ENCODE measurements around the gene FAM181B. TPM values are rescaled to one million over a fixed set of nuclear protein-coding genes. Genes with fewer than 3 reads are reported as not detected.

Gene FAM181B
- polyA plus RNA-seq, 1 of the 3 experiments (the other 2 are of a cell fraction): 0.02 TPM

- TF ChIP-seq, protein P1, sequence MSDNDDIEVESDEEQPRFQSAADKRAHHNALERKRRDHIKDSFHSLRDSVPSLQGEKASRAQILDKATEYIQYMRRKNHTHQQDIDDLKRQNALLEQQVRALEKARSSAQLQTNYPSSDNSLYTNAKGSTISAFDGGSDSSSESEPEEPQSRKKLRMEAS (IDR thresholded peaks at IDR 0.05; ENCODE audit: low read depth): no peak
- no peak for TF ChIP-seq TAF1 (IDR thresholded peaks at IDR 0.05; ENCODE audit: borderline replicate concordance, low read depth, low read length)
- TF ChIP-seq NFIC (IDR thresholded peaks at IDR 0.05; ENCODE audit: borderline replicate concordance): no peak
- TF ChIP-seq FOSL2 (IDR thresholded peaks at IDR 0.05; ENCODE audit: borderline replicate concordance, low read depth): no peak
- no peak for TF ChIP-seq USF1 (IDR thresholded peaks at IDR 0.05; ENCODE audit: borderline replicate concordance, low read depth)
- TF ChIP-seq MXI1 (IDR thresholded peaks at IDR 0.05; ENCODE audit: low read depth, low read length): no peak
Observed at GRCh38 chr11:82724026-82724425, 9.6 kb downstream of the FAM181B start (continued).

- TF ChIP-seq TCF12 (IDR thresholded peaks at IDR 0.05): peak; percentile 71
- TF ChIP-seq FOSL2 (IDR thresholded peaks at IDR 0.05; ENCODE audit: borderline replicate concordance, low read depth): peak; percentile 10; the same call in 1 of the 2 replicates
- TF ChIP-seq SIN3A (IDR thresholded peaks at IDR 0.05; ENCODE audit: borderline replicate concordance, low read depth, low read length): no peak
- ChIA-PET POLR2A (no interaction called here), CTCF (interaction anchor here (0.9 to 2.5 kb wide), 5 partner anchors 11 to 1098 kb away, joined by 3 to 10 read pairs (median 8); partner anchors contain the start of gene FAM181B)
- Histone ChIP-seq H3K4me3 (ENCODE audit: low read depth in 2 of 2, low read length in 1 of 2) (no peak overlapping the region), H3K9me2 (no peaks in the 10 kb centered on the region), H3K79me2 (ENCODE audit: insufficient read depth) (no peaks in the 10 kb centered on the region), H3K4me1 (ENCODE audit: control insufficient read depth in 1 of 2, insufficient read depth in 2 of 2, low read depth in 1 of 2, low read length in 1 of 2) (peaks cover 0 to 7% of the 10 kb centered on the region in 2 experiments; a peak in 1 of 4 replicates), H3K9me3 (no peaks in the 10 kb centered on the region), H3K4me2 (no peak overlapping the region; the same call in 1 of the 2 replicates), H3K27ac (ENCODE audit: low read depth in 2 of 2, low read length in 1 of 2) (no peak overlapping the region), H3K9ac (no peak overlapping the region), H3K27me3 (ENCODE audit: insufficient read depth) (no peaks in the 10 kb centered on the region), H3F3A (replicated peaks; ENCODE audit: insufficient read depth) (no peaks in the 10 kb centered on the region), H4K20me1 (ENCODE audit: insufficient read depth) (no peaks in the 10 kb centered on the region), H3K36me3 (replicated peaks in 1 of 2; ENCODE audit: control insufficient read depth in 1 of 2, insufficient read depth in 2 of 2, low read length in 1 of 2) (no peaks in the 10 kb centered on the region), H2AFZ (ENCODE audit: low read depth) (no peak overlapping the region)
- no peak for DNase-seq
Observed at GRCh38 chr11:82722231-82722630, 11.4 kb downstream of the FAM181B start.

GRCh38 chr11:82720267-82721065 is 13.2 kb downstream of the FAM181B start:
- Histone ChIP-seq H3K9me2 (no peaks in the 10 kb centered on the region), H3K27me3 (ENCODE audit: insufficient read depth) (no peaks in the 10 kb centered on the region), H3F3A (replicated peaks; ENCODE audit: insufficient read depth) (no peaks in the 10 kb centered on the region), H3K4me2 (no peak overlapping the region), H3K9me3 (no peaks in the 10 kb centered on the region), H3K4me3 (ENCODE audit: low read depth in 2 of 2, low read length in 1 of 2) (no peak overlapping the region), H3K27ac (ENCODE audit: low read depth in 2 of 2, low read length in 1 of 2) (no peak overlapping the region), H3K4me1 (ENCODE audit: control insufficient read depth in 1 of 2, insufficient read depth in 2 of 2, low read depth in 1 of 2, low read length in 1 of 2) (peaks cover 0 to 7% of the 10 kb centered on the region in 2 experiments; a peak in 1 of 4 replicates), H3K9ac (no peak overlapping the region), H4K20me1 (ENCODE audit: insufficient read depth) (no peaks in the 10 kb centered on the region), H3K36me3 (replicated peaks in 1 of 2; ENCODE audit: control insufficient read depth in 1 of 2, insufficient read depth in 2 of 2, low read length in 1 of 2) (no peaks in the 10 kb centered on the region), H3K79me2 (ENCODE audit: insufficient read depth) (no peaks in the 10 kb centered on the region), H2AFZ (ENCODE audit: low read depth) (no peak overlapping the region)
- WGBS (ENCODE audit: low lambda C conversion rate): 67% methylated on average over 15 of the region's 15 CpGs
- ChIA-PET CTCF (interaction anchor here (0.7 to 6.4 kb wide), 11 partner anchors 12 to 1100 kb away, joined by 3 to 86 read pairs (median 8); partner anchors contain the start of genes DDIAS, FAM181B and PRCP), POLR2A (interaction anchor here (1.5 kb wide), 1 partner anchor 13 kb away, joined by 5 read pairs; the partner anchor contains the start of gene FAM181B)
- no peak for TF ChIP-seq TAF1 (IDR thresholded peaks at IDR 0.05; ENCODE audit: borderline replicate concordance, low read depth, low read length)
- no peak for TF ChIP-seq NFIC (IDR thresholded peaks at IDR 0.05; ENCODE audit: borderline replicate concordance)
- TF ChIP-seq EZH2phosphoT487 (IDR thresholded peaks at IDR 0.05; ENCODE audit: borderline replicate concordance, low read depth): no peak
- TF ChIP-seq TEAD4 (IDR thresholded peaks at IDR 0.05; ENCODE audit: borderline replicate concordance, insufficient read depth): no peak
- no peak for TF ChIP-seq RCOR1 (IDR thresholded peaks at IDR 0.05; ENCODE audit: low read length)
- no peak for TF ChIP-seq MXI1 (IDR thresholded peaks at IDR 0.05; ENCODE audit: low read depth, low read length)
- no peak for TF ChIP-seq JUND (IDR thresholded peaks at IDR 0.05)
- no peak for DNase-seq
